ENCODE results near the gene WWOX. TPM values are rescaled to one million over a fixed set of nuclear protein-coding genes. Genes with fewer than 3 reads are reported as not detected.

The WWOX gene
- total and polyA plus RNA-seq, 2 of the 4 experiments (the other 2 are of a cell fraction), result 2.7 to 5.4 TPM

GRCh38 chr16:78647491-78647890 is 548.0 kb downstream of the WWOX start:
- Histone ChIP-seq H3K4me2 (ENCODE audit: low read depth, low read length) (no peak overlapping the region), H3K79me1 (ENCODE audit: low read depth in 1 of 2, low read length in 2 of 2) (no peaks in the 10 kb centered on the region), H2BK120ac (ENCODE audit: low read depth, low read length) (no peak overlapping the region), H3K23ac (ENCODE audit: low read depth, low read length) (no peak overlapping the region), H3K4ac (ENCODE audit: low read depth, low read length) (no peak overlapping the region), H4K20me1 (ENCODE audit: insufficient read depth, low read length) (no peaks in the 10 kb centered on the region), H2AK9ac (replicated peaks; ENCODE audit: low read depth, low read length, poor library complexity) (no peak overlapping the region), H2BK5ac (ENCODE audit: low read depth, low read length, poor library complexity, severe bottlenecking) (no peak overlapping the region), H3K14ac (replicated peaks; ENCODE audit: low read depth, low read length) (no peak overlapping the region), H2BK15ac (ENCODE audit: low read depth, low read length) (no peak overlapping the region), H3K9me1 (ENCODE audit: insufficient read depth, low read length) (no peaks in the 10 kb centered on the region), H3K18ac (ENCODE audit: low read depth, low read length) (no peak overlapping the region), H4K91ac (ENCODE audit: insufficient read depth, low read depth, low read length) (no peak overlapping the region), H4K5ac (ENCODE audit: low read depth, low read length) (no peak overlapping the region), H3K4me1 (ENCODE audit: control insufficient read depth, insufficient read depth, low read length) (no peaks in the 10 kb centered on the region), H3K27me3 (ENCODE audit: control insufficient read depth, insufficient read depth, low read length) (no peaks in the 10 kb centered on the region), H3K4me3 (ENCODE audit: insufficient read depth, low read depth, low read length) (no peak overlapping the region), H4K8ac (ENCODE audit: low read depth in 2 of 2, low read length in 2 of 2) (no peak overlapping the region), H2BK20ac (ENCODE audit: low read depth, low read length) (no peak overlapping the region), H2AK5ac (ENCODE audit: low read depth, low read length) (no peak overlapping the region), H3K36me3 (ENCODE audit: control insufficient read depth, insufficient read depth, low read length) (no peaks in the 10 kb centered on the region), H3K56ac (ENCODE audit: extremely low read depth, insufficient read depth, low read length) (no peak overlapping the region), H2AFZ (replicated peaks; ENCODE audit: low read length, poor library complexity) (no peak overlapping the region), H3K27ac (ENCODE audit: insufficient read depth, low read length) (no peak overlapping the region), H3K9ac (ENCODE audit: low read depth, low read length) (no peak overlapping the region), H3K9me3 (ENCODE audit: control insufficient read depth, insufficient read depth, low read length) (peaks cover 24% of the 10 kb centered on the region)
- intact Hi-C loops (cut with micrococcal nuclease) (no loop called here), in situ Hi-C loops (cut with MboI; ENCODE audit: low sequenced_read_pairs) (no loop called here), dilution Hi-C loops (cut with HindIII; ENCODE audit: low sequenced_read_pairs, unreplicated experiment) (no loop called here)
- no peak for TF ChIP-seq RAD21 (IDR thresholded peaks at IDR 0.05; ENCODE audit: low read length)
- ATAC-seq (ENCODE audit: low read depth) (no peak), DNase-seq (no peak)
- no CpG with 5 or more reads among the region's 2 CpGs for WGBS, 2 experiments (ENCODE audit: extremely low coverage in 2 of 2, insufficient read length in 1 of 2)
- CTCF ChIA-PET, result no interaction called here
- POLR2A ChIA-PET (ENCODE audit: unreplicated experiment), result no interaction called here
- BruUV-seq (replicated peaks), result no TSS peak
